Hindlimb muscle (tissue), 1 donor: ENCODE measurements around the gene C10orf105. TPM values are rescaled to one million over a fixed set of nuclear protein-coding genes. Genes with fewer than 3 reads are reported as not detected.

ENCODE experiments used
- DNase-seq: peaks from one replicate; pipeline ENCODE4 v3.0.0-alpha.2; 2013
- polyA plus RNA-seq: library from polyadenylated mRNA; unstranded; fragments of 120-200 nt; gene quantifications from one replicate; pipeline ENCODE4 v1.2.1, GENCODE V29; 2013; ENCODE audit not compliant: insufficient read length

C10orf105 gene
- polyA plus RNA-seq, 1 donor, result 0.50 TPM

DNA sequence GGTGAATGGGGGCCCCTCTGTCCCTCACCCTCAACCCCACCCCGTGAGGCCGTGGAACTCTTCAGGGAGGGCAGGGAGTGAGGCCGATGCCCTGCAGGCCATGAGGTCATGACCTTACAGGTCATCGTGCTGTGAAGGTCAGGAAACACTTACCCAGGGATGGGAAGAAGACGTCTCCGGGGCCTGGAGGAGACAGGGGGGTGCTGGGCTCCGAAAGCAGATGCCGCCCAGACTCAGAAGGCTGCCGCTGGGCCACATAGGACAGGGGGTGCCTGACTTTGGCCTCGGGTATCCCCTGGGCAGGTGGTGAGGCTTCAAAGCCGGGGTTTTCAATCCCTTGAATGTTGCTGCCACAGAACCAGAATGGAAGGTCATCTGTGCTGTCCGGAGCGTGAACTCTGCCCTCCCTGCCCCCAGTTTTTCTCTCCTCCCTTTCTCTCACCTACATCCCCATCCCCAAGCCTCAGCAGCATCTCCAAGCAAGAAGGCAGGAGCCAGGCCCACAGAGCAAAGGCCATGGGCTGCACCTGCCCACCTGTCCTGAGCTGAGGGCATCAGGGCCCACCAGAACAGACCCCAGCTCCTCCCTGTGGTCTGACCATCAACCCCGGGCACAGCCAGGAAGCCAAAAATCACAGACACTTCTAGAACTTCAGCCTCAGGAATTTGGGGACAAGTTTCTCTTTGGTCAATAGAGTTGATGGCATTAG, 32.1 kb upstream of the C10orf105 start:
- no peak for DNase-seq

DNA sequence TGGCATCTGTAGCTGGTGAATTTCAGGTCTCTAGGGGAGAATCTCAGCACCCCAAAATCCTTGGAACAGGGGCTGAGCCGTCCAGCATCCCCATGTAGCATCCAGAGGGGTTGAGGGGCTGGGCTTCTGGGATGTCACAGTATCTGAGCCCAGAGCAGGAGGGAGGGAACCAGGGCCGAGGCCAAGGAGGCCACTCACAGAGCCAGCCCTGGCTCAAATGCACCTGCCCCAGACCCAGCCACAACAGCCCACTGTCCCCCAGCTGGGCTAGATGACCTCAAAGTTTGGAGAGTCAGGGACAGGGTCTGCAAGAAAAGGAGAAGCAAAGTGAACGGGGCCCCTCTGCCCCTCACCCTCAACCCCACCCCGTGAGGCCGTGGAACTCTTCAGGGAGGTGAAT, 31.4 kb upstream of the C10orf105 start:
- no peak for DNase-seq

DNA sequence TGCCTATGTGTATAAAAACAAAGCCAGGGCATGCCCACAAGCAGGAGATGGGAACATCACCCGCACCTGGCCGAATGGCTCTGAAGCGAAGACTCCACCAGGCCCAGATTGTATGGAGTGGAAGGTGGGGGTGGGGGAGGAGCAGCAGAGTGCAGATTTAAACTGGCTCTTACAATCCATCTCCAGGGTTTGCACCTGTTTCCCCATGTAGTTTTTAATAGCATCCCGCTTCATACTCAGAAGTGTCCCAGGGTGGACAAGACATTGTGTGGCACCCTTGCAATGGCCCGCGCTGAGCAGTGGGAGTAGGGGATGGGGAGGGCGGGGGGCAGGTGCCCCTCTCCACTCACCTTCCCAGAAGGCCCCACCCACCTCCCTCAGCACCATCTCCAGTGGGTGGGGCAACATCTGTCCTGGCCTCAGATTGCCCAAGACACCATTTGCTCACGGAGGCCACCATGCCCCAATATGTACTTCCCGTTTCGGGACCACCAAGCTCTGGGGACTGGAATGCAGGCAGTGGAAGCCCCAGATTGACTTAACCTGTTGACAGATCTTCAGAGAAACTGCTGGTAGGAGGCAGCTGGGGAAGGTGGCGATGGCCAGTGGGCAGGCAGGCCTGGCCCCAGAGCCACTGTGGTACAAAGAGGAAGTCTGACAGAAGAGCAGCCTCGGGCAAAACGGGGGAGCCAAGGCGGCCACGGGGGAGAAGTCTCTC, 30.7 kb upstream of the C10orf105 start:
- DNase-seq, result no peak

DNA sequence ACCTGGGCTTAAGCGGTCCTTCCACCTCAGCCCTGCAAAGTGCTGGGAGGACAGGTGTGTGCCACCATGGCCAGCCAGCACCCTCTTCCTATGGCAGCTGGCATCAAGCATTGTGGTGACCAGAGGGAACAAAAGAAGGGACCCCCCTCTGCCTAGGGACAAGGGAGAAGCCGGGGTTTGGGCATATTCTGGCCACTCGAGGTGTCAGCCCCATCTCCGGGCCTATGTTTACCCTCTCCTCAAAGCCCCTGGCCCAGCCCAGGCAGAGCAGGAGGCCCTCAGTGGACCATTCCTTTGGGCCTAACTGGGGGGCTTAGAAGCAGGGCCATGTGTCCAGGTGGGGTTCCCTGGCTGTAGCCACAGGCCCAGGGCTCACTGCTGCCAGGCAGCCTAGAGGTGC, 29.8 kb upstream of the C10orf105 start:
- DNase-seq, result no peak

DNA sequence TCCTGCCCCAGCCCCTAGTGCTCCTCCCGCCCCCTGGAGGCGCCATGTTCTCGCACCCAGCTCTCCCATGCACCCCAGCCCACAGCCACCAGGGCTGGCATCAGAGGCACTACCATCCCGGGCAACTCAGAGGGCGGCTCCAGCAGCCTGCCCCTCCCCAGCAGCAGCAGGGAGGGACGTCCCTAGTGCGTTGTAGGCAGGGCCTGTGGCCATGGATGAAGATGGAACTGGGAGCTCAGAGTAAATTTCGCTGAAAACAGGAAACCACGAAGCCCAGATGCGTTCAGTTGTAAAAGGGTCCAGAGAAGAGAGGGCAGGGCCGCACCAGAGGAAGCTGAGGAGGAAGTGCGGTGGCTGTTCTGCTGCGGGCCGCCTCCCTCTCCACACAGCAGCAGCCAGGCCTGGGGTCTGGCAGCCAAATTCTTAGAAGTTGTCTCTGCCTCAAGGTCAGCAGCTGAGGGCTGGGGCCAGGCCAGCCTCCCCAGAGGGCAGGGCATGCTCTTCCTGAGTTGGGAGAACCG, 29.2 kb upstream of the C10orf105 start:
- peak; percentile 62 for DNase-seq

DNA sequence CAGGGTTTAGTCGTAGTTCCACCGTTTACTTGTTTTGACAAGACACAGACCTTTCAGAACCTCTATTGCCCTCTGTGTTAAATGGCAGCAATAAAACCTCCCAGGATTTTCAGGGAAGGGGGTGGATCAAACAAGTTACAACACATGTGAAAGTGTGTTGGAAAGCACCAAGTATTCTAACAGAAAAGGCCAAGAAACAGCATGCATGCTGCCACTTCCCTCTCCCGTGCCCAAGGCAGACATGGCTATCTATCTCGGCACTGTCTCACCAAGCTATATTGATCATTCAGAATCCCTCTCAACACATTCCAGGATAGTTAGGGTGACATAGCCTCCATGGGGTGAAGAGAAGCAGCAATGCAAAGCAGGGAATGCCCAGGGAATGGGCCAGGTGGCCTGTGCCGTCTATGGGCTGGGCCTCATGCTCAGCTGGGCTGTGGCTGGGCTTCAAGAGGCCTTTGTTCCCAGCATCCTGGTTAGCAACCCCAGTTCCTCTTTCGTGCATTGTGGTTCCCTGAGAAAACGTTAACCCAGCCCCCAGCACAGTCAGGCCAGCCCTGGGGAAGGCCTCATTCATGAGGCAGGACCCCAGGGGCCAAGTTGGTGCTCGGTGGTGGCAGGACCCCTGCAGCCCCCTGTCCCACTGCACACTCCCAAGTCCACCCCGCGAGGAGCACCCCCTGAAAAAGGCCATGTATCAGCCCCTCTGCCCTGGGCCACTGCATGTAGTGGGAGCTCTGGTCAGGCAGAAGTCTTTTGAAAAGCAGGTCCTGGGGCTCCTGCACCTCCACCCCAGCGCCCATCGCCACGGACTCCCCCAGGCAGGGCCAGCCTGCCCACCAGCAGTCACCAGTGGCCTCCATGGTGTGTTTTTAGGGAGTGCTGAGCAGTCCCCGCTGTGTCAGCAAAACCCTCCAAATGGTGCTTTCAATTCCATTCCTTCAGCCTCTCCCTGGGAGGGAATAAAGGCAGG, 28.3 kb upstream of the C10orf105 start:
- DNase-seq, result no peak

DNA sequence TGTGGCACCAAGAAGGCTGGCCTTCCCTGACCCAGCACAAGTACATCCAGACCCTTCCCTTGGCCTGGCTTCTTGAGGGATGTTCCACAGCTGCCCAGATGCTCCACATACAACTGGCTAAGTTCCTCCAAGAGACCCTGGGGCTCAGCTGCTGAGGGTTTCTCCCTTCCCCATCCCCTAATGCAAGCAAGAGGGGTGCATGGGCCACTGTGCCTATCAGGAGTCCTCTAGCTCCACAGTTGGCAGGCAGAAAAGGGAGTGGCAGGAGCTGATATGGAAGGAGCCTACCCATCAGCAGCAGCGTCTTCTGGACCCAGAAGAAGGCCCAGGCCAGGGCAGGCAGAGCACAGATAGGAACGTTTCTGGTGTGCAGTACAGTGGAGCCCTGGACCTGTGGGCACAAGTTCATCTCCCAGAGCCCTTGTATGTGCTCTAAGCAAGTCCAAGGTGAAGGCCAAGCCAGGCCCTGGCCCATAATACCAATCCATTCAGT, 27.5 kb upstream of the C10orf105 start:
- no peak for DNase-seq

DNA sequence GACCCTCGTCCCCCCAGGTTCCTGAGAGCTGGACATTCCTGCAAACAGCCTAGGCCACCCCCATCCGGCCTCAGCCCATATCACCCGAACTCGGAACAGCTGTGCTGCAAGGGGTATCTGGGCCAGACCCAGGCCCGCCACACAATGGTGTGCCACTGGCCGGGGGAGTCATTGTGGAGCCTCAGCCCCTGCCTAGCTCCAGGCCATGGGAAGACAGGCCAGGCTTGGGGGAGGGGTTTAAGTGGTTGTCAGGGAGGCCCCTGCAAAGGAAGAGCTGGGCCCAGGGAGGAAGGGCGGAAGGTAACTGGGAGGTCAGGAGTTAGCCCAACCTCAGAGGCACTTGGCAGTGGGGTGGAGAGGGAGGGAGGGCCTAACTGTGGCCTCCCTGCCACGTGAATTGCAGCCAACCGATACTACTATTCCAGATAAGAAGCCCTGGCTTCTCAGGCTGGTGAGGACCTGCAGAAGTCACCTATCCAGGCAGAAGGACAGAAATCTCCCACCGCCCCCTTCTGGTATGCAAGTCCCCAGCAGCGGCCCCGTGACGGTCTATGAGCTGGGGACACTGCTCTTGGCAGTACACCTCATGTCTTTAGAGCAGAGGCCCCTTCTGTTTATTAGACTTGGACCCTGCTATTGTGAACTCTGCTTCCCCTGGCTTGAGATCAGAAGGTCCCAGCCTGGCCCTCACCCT, 26.9 kb upstream of the C10orf105 start:
- DNase-seq, result no peak

DNA sequence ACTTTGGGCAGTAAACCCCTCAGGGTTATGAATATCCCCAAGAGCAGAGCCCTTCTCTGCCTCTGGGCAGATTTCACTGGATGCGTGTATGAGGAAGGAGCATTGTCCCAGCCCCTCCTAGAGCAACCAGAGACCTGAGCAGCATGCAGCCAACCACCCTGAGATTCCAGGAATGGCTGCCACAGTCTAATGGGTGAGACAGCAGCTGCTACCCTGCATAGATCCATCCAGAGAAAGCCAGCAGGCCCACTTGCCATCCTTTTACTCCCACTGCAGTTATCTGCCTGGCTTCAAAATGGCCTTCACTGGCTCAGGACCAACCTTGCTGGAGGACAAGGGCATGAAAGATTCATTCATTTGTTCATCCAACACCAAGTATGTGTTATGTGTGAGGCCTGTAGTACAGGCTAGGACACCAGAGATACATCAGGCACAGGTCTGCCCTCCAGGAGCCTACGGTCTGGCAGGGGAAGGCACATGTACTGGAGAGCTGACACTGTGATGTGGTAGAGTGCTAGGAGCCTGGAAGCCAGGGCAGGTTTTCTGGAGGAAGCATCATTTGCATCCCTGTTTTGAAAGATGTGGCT, 26.2 kb upstream of the C10orf105 start:
- DNase-seq, result no peak

DNA sequence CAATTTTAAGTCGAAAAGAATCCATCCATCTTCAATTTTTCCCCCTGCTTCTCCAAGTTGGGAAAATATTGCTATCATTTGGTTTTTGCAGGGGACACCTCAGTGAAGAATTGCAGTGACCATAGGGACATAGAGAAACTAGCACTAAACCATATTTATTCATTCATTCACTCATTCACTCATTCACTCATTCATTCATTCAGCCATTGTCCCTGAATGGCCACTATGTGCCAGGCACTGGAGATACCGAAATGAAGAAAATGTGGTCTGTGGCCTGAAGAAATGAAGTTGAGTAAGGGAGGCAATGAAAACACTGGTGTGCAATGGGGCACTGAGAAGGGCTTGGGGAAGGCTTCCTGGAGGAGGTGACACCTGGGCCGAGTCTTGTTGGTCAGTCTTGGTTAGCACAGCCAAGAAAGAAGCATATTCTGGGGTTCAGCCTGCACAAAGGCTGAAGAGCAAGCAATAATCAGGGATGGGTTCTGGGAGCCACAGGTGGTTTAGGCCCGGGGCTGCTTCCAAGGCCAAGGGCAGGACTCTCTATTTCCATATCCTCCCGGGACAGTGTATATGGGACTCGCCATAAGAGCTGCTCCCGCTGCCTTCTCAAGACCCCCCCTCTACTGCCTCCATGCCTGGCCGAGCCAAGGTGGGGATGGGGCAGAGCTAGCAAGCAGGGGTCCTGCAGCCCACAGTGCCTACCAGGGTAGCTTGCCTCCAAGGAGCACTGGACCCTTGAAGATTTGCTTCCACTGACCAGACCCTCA, 25.5 kb upstream of the C10orf105 start:
- no peak for DNase-seq

DNA sequence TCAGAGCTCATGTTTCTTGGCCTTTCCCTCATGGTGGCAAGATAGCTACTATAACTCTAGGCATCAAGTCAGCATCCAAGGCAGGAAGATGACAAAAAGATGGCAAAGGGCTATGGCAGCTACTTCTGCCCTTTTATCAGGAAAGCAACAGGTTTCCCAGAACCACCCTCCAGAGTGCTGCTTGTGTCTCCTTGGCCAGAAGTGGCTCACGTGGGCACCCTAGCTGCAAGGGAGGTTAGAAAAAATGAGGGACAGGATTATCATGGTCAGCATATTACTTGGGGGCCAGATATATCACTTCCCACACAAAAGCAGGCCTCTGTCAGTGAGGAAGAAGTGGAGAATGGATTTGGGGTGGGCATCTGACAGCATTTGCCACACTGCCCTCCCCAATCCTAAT, 24.3 kb upstream of the C10orf105 start:
- no peak for DNase-seq

DNA sequence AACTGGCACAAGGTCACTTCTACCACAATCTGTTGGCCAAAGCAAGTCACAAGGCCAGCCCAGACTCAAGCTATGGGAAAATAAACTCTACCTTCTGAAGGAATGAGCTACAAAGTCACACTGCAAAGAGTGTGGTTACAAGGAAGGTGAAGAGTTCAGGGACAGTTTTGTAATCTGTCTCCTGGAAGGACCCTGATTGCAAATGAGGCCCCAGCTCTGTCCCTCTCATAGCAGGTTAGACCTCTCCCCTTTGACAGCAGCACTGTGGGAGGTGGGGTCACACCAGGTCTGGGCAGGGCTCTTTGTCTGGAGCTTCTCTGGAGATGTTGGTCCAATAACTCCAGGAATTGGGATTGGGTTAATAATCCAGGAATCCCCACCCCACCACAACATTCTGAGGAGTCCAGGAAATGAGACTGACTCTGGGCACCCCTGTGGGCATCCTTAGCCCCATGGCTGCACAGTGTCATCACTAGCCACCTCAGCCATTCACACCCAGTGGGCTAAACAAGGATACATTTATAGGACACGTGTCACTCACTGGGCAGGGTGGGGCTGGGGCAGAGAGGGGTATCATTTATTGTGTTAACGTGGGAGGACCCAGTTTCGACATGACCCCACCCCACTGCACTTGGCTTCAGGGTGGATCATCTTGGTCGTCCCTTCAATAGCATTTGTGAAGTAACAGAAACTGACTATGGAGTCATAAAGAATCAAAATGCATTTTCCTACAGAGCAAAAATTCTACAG, 23.7 kb upstream of the C10orf105 start:
- no peak for DNase-seq

DNA sequence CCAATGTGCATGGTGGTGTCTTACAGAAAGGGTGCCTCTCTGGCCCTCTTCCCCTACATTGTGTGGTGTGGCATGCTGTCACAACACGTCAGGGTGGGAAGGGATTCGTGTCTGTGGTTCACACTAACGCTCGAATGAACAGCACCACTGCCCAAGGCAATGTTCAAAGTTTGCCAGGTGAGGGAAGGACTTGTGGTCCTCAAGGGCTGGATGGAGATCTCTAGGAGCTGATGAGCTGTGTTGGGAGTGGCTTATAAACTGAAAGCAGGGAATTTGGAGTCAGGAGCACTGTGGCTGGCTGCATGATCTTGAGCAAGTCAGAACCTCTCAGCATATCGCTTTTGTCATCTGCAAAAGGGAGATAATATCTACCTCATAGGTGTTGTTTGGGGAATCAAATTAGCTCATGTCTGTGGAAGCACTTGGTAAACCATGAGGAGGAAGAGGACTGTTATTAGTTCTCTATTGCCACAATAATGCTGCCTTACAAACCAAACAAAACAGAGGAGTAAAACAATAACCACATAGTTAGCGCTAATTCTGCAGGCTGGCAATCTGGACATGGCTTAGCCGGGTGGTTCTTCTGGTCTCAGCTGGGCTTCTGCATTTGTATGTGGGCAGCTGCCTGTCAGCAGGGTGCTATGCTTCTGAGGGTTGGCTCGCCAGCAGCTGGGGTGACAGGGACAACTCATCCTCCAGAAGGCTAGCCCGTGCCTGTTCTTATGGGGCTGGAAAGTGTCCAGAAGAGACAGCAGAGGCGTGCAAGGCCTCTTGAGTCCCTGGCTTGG, 22.9 kb upstream of the C10orf105 start:
- DNase-seq, result no peak

DNA sequence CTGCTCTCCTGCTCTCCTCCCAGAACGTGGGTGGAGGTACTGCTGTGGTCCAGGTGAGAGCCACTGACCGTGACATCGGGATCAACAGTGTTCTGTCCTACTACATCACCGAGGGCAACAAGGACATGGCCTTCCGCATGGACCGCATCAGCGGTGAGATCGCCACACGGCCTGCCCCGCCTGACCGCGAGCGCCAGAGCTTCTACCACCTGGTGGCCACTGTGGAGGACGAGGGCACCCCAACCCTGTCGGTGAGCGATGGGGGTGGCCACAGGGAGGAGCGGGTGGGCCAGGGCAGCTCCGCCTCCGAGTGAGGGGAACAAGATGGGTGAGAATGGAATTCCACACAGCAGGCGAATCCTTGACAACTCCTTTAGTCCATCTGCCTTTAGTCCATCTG, 22.1 kb upstream of the C10orf105 start:
- no peak for DNase-seq

DNA sequence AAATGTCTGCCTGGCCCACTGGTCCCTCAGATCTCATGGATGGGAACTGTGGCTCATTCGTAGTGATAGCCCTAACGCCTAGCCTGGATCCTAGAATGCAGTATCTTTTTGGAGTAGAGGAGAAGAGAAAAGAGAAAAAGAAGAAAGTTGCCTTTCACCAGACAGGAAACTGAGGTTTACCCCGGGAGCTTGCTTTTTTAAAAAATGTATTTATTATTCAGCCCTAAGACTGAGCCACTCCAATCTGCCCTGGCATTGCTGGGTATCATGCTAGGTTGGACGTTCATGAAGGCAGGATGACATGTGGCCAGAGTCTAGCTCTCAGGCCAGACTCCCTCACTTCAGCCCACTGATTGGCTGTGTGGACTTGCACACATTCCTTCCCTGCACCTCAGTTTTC, 21.5 kb upstream of the C10orf105 start:
- no peak for DNase-seq

DNA sequence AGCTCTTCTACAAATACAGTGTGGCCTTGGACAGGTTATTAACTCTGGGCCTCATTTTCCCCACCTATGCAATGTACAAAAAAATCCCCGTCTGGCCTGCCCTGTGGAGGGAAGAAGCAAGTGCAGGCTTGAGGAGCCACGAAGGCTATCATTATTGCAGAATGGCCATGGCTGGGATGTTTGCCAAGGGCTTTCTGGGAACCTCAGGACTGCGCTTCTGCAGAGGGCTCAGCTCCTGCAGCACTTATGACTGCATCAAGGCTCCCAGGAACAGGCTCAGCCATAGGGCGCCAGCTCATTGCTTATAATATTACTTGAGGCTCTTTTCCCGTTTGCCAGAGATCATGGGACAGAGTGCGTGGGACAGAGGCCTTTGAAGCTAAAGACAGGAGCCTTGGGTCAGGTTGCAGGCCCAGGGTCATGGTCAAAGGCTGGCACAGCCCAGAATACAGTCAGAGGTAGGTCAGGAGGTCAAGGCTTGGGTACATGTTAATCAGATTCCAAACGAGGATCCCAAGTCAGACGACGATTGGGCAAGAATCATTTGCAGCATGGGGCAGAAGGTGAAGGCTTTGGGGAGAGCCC, 20.6 kb upstream of the C10orf105 start:
- no peak for DNase-seq

DNA sequence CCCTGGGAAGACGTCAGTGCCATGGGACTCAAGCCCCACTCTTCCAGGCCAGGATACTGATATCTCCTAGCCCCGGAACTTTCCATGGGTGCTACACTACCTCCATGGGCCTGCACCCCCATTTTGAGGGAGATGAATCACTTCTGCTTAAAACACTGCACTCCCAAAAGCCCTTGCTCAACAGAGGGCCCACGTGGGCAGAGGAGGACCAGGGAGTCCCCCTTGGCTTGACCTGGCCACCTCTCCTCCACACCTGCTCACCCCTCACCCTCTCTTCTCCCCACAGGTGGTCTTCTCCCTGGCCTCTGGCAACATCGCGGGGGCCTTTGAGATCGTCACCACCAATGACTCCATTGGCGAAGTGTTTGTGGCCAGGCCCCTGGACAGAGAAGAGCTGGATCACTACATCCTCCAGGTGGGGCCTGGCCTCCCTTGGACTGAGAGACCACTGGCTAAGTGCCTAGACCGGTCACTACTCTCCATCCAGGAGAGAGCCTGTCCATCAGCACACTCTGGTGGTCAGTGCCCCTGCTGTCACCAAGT, 19.9 kb upstream of the C10orf105 start:
- no peak for DNase-seq

DNA sequence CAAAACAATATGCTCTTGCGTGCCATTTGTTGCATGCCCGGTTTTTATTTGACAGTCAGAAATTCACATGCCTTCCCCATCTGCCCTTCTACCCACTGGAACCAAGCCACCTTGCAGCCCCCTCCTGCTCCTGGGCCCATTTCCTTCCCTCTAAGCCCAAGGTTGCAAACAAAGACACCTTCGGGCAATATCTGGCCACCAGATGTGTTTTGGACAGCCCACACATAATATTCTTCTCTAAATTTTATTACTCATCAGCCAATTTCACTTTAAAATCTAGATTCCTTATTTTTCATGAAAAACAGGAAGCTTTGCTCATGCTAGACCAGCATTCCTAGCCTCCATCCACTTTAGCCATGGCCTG, 18.2 kb upstream of the C10orf105 start:
- DNase-seq, result no peak
